Endothelial cell (in vitro differentiated cells): ENCODE measurements around the gene C3AR1. TPM values are rescaled to one million over a fixed set of nuclear protein-coding genes. Genes with fewer than 3 reads are reported as not detected.
A peak's percentile ranks its signal among the peaks of the same experiment; 100 is the strongest.

Experiments
- DNase-seq: peaks from one replicate; pipeline ENCODE4 v3.0.0; 2021; ENCODE audit warnings: low spot score
- H3K27ac Mint-ChIP-seq: one replicate; pipeline ENCODE4 v1.8.0; 2021; ENCODE audit warnings: mixed read lengths, inconsistent platforms; ENCODE audit not compliant: unreplicated experiment
- H3K27me3 Mint-ChIP-seq: one replicate; pipeline ENCODE4 v1.8.0; 2021; ENCODE audit warnings: mild to moderate bottlenecking, moderate library complexity, mixed read lengths, inconsistent platforms; ENCODE audit not compliant: unreplicated experiment
- H3K36me3 Mint-ChIP-seq: one replicate; pipeline ENCODE4 v1.8.0; 2021; ENCODE audit warnings: mild to moderate bottlenecking, low read depth, mixed read lengths, inconsistent platforms; ENCODE audit not compliant: unreplicated experiment
- H3K4me1 Mint-ChIP-seq: one replicate; pipeline ENCODE4 v1.8.0; 2021; ENCODE audit warnings: mild to moderate bottlenecking, mixed read lengths, inconsistent platforms; ENCODE audit not compliant: unreplicated experiment
- H3K4me3 Mint-ChIP-seq: one replicate; pipeline ENCODE4 v1.8.0; 2021; ENCODE audit warnings: mild to moderate bottlenecking, mixed read lengths, inconsistent platforms; ENCODE audit not compliant: unreplicated experiment
- H3K9me3 Mint-ChIP-seq: one replicate; pipeline ENCODE4 v1.8.0; 2021; ENCODE audit warnings: mixed read lengths, inconsistent platforms; ENCODE audit not compliant: unreplicated experiment
- total RNA-seq: library from RNA; stranded (reverse); fragmentation: NEBNext Ultra II Directional; extraction: Animal tissue kit (Norgen Biotek cat#: 25700); gene quantifications from one replicate; pipeline ENCODE4 v1.2.1, GENCODE V29; 2021; ENCODE audit not compliant: unreplicated experiment
- TF ChIP-seq, protein P1 (sequence below): fragments of 200-600 bp; sonication (generic); IDR thresholded peaks from one replicate; pipeline ENCODE4 v1.5.0; 2021; ENCODE audit warnings: antibody characterized with exemption; ENCODE audit not compliant: unreplicated experiment

Gene C3AR1
- total RNA-seq, 1 donor from 2014 or later = 0.49 TPM

DNA sequence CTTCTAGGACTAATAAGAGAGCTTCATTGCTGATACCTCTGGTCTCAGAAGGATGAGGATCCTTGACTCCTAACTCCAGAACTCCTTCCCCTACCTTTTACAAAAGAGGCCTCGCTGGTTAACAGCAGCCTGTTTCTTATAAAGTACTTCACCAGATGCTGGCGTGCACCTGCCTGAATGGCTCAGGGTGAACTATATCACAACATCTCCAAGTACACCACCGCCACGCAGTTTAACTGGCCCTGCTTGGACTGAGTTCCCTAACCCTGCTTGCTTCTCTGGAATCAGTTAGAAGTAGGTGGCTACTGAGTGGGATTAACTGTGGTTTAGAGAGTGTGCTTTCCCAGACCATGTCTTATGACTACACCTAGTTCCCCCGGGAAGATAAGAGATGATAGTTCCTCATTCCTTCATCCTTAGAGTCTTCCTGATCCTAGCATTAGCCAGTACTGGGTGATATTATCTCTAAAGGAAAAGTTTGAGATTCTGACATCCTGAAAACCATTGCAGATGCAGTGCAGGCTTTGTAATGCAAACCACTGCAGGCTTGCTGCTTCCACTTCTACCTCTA is 30.6 kb downstream of the C3AR1 start:
- H3K27me3 Mint-ChIP-seq = peaks cover 11% of the 10 kb centered on the region
- peaks cover 66% of the 10 kb centered on the region for H3K4me1 Mint-ChIP-seq
- TF ChIP-seq, protein P1, sequence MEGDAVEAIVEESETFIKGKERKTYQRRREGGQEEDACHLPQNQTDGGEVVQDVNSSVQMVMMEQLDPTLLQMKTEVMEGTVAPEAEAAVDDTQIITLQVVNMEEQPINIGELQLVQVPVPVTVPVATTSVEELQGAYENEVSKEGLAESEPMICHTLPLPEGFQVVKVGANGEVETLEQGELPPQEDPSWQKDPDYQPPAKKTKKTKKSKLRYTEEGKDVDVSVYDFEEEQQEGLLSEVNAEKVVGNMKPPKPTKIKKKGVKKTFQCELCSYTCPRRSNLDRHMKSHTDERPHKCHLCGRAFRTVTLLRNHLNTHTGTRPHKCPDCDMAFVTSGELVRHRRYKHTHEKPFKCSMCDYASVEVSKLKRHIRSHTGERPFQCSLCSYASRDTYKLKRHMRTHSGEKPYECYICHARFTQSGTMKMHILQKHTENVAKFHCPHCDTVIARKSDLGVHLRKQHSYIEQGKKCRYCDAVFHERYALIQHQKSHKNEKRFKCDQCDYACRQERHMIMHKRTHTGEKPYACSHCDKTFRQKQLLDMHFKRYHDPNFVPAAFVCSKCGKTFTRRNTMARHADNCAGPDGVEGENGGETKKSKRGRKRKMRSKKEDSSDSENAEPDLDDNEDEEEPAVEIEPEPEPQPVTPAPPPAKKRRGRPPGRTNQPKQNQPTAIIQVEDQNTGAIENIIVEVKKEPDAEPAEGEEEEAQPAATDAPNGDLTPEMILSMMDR = no peak
- DNase-seq = no peak
- peak overlapping the region; percentile 92 for H3K4me3 Mint-ChIP-seq
- H3K36me3 Mint-ChIP-seq = peaks cover 19% of the 10 kb centered on the region
- peak overlapping the region; percentile 91 for H3K27ac Mint-ChIP-seq
- H3K9me3 Mint-ChIP-seq = no peaks in the 10 kb centered on the region

DNA sequence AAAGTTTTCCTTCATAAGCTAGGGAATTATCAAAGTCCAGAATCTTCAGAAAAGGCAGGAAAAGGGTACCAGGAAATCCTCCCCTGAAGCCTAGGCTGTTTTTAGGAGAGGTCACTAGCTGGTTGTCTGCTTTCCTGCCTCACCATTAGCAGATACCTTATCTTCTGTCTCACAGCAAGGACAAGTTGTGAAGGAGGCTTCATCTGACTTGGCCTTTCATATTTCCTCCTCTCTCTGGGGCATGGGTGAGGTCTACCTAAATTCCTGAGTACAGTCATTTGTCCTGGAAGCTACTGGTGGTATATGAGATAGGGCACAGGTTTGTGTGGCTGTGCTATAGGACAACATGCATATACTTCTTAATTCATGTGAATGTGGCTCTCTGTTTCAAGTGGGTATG is 31.4 kb downstream of the C3AR1 start:
- H3K36me3 Mint-ChIP-seq = peaks cover 18% of the 10 kb centered on the region
- DNase-seq = no peak
- TF ChIP-seq, protein P1 = no peak
- H3K9me3 Mint-ChIP-seq = no peaks in the 10 kb centered on the region
- H3K27ac Mint-ChIP-seq = peak overlapping the region; percentile 64
- H3K27me3 Mint-ChIP-seq = peaks cover 11% of the 10 kb centered on the region
- peaks cover 71% of the 10 kb centered on the region for H3K4me1 Mint-ChIP-seq
- H3K4me3 Mint-ChIP-seq = peak overlapping the region; percentile 92

DNA sequence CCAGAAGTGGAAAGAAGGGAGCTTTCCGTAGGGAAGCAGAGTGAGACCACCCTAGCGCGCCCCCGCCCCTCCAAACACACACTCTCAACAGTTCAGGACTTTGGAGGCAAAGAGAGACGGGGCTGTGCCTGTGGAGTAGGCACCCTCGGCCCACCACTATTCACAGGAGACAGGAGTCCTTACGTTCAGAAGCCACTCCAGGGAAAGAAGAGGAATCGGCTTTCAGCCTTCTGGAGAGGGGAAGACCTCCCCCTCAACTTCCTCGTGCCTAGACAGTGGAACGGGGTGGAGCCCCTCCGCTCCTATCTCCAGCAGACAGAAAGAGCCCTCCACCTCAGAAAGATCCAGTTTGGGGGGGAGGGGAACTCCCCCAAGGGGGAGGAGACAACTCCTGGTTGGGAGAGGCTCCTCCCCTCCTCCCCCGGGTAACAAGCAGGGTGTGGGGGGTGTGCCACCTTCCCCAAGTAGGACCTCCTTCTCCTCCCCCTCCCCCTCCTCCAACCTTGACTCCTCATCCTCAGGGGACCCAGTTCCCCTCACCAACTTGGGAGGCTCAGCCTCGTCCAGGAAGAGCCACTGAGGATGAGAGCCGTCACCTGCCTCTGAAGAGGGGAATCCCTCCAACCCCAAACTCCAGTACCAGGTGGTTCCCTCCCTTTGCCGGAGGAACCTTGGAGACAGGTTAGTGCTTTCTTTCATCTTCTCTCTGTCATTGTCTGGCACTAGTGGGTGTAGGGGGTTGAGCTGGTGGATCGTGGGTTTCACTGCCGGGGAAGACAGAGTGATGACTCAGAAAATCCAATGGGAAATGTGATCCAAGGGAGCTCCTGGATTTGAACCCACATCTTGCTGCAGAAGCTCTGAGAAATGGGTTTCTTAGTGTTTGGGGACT is 32.8 kb downstream of the C3AR1 start:
- Mint-ChIP-seq H3K9me3 (no peaks in the 10 kb centered on the region), H3K27ac (peak overlapping the region; percentile 40), H3K4me3 (peak overlapping the region; percentile 92), H3K36me3 (peaks cover 14% of the 10 kb centered on the region), H3K27me3 (peaks cover 8% of the 10 kb centered on the region), H3K4me1 (peaks cover 58% of the 10 kb centered on the region)
- DNase-seq = peak; percentile 42
- TF ChIP-seq, protein P1 = no peak

DNA sequence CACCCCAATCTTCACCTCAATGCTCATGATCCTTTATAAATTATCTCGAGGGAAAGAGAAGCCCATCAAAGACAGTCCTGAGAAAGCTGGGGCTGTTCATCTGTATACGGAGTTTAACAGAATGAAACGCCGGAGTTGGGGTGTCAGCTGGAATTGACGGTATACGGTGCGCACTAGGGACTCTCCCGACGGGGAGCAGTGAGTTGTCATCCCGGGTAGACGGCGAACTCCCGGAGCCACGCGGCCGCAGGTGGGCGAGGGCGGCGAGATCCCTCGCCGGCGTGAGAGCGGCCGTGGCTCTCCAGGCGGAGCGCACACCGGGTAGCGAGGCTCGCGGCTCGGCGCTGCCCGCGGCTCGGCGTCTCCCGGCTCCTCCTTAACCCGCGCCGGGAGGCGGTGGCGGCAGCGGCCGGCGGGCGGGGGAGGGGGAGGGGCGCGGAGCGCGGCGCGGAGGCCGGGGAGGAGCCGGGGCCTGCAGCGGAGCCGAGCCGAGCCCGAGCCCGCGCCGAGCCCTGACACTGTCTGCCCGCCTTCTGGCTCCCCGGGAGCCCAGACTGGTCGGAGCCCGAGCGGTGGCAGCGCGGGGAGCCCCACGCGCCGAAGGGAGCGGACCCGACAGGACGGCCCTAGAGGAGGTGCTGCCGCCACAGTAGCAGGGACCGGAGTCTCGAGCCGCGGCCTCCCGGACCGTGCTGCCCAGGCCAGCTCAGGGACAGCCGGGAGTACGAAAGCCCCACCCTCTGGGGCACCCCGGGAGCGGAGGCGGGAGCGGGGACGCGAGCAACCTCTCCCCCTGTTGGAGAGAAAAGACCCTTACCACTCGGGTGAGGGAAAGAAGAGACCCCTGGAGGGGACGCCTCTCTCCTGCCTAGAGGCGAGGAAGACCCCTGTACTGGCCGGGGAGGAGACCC is 33.7 kb downstream of the C3AR1 start, which contains the start of gene FOXJ2:
TSS of gene FOXJ2 (plus strand) at position 475 of the 911 bp plus-strand sequence. CDS start 7,117 bp downstream, outside the sequence.
- DNase-seq = peak; percentile 81
- H3K9me3 Mint-ChIP-seq = no peaks in the 10 kb centered on the region
- H3K27ac Mint-ChIP-seq = peak within 1 kb of the TSS; percentile 50
- peaks cover 14% of the 10 kb centered on the region for H3K36me3 Mint-ChIP-seq
- peak within 1 kb of the TSS; percentile 92 for H3K4me3 Mint-ChIP-seq
- peaks cover 54% of the 10 kb centered on the region for H3K4me1 Mint-ChIP-seq
- TF ChIP-seq, protein P1 = no peak
- H3K27me3 Mint-ChIP-seq = peaks cover 6% of the 10 kb centered on the region
